Urinary bladder (tissue), 4 donors: Measurements from ENCODE around the gene BRPF1. TPM values are rescaled to one million over a fixed set of nuclear protein-coding genes. Genes with fewer than 3 reads are reported as not detected.
A peak's percentile ranks its signal among the peaks of the same experiment; 100 is the strongest.

Source experiments
- DNase-seq: peaks from one replicate; pipeline ENCODE4 v3.0.0-alpha.2; 2015; ENCODE audit errors: extremely low spot score
- H3K27ac ChIP-seq: one replicate; pipeline ENCODE4 v1.5.1; 2013; ENCODE audit warnings: low read depth, mild to moderate bottlenecking, moderate library complexity
- H3K36me3 ChIP-seq: one replicate; pipeline ENCODE4 v1.6.1; 2013; ENCODE audit warnings: mild to moderate bottlenecking, moderate library complexity; ENCODE audit not compliant: insufficient read depth
- H3K4me1 ChIP-seq: one replicate; pipeline ENCODE4 v1.6.1; 2013; ENCODE audit warnings: mild to moderate bottlenecking, moderate library complexity; ENCODE audit not compliant: insufficient read depth
- H3K4me3 ChIP-seq: one replicate; pipeline ENCODE4 v1.5.1; 2013; ENCODE audit warnings: low read depth, low read length
- WGBS: extraction: QIAGEN DNeasy Blood & Tissue Kit; methylation state at CpG from one replicate; pipeline ENCODE4 v1.1.7; 2013; 5-methylcytosine and 5-hydroxymethylcytosine counted together
- polyA plus RNA-seq: library from polyadenylated mRNA; stranded (reverse); fragments of 200-250 nt; gene quantifications from one replicate; pipeline ENCODE4 v1.2.3, GENCODE V29; 2013
- total RNA-seq: library from RNA; depleted of rRNA; stranded (reverse); fragments of >200 nt; gene quantifications from one replicate; pipeline ENCODE4 v1.2.3, GENCODE V29; 2014
- donor health status: healthy with polysubstance abuse.
- donor health status: healthy.

BRPF1 gene
- total and polyA plus RNA-seq, 2 donors, result 11.0 to 13.8 TPM

DNA sequence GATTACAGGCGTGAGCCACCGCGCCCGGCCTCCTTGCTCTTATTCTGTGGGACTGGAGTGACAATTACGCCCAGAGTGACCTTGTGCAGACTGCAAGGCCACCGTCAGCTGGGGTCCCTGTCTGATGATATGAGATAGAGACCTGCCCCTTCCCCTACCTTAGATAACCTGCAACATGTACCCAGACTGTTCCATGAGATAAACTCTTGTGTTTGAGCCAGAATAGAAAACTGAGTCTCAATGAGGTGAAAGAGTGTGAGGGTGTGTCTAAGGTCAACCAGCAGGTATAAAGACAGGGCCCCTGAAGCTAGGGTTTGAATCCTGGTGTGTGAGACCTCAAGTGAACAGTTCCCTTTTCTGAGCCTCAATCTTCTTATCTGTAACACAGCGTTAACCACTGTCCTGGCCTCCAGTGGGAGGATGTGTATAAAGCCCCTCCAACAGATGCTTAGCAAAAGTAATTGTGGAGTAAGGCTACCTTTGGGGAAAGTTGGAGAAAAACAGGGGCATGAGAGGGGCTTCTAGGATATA, 54.7 kb downstream of the BRPF1 start:
- Histone ChIP-seq H3K4me1 (no peaks in the 10 kb centered on the region), H3K27ac (no peak overlapping the region), H3K36me3 (peaks cover 7% of the 10 kb centered on the region), H3K4me3 (no peak overlapping the region)
- WGBS, result 89% methylated on average over 7 of the region's 7 CpGs
- DNase-seq, result no peak

DNA sequence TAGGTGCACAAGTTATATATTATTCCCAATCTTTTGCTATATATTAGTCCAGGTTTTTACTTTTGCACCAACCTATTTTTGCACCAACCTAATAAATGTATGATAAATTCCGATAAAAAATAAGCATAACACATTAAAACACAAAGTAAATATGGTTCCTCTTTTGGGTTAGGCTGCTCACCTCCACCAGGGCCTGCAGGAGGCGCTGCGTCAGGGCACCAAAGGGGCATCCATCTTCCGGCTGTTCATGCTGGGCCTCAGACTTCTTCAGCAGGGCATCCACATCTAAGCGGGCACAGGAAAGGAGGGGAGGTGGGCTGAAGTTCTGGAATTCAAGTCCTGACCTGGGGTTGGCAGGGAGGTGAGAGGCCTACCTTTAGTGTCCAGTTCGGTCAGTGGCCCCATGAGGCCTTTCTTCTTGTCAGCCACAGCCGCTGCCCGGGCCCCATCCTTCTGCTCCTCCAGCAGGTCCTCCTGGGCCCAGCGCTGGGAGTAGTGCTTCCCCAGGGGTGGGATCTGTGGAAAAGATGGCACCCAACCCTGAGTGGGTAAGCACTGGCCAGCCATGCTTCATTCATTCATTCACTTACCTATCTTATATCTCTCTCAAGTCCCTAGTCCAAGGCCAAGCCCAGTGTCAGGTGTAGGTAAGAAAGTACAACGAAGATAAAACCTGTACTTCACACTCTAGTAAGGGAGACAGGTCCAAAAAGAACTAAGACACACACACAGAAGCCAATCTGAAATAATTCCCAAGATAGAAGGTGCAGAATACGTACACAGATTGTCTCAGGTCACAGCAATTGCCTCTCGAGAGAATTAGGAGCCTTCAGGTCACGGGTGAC, 55.5 kb downstream of the BRPF1 start:
- Histone ChIP-seq H3K4me3 (no peak overlapping the region), H3K27ac (no peak overlapping the region), H3K36me3 (peaks cover 7% of the 10 kb centered on the region), H3K4me1 (no peaks in the 10 kb centered on the region)
- WGBS, result 93% methylated on average over 13 of the region's 13 CpGs
- DNase-seq, result no peak

DNA sequence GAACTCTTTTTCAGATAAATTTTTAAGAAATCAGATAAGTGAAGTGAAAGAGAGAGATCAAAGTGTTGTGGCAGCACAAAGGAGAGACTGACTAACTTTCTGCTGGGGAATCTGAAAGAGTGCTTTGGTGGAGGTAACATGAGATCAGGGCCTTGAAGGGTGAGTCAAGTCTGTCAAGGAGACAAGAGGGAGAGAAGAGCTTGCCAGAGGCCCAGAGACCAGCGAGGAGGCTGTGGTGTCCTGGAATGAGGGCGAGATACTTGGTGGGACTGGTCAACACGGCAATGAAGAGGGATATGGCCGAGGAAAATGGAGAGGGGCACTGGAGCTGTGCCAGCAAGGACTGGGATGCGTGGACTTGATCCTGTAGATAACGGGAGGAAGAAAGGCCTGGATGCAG, 56.2 kb downstream of the BRPF1 start:
- no peak for DNase-seq

DNA sequence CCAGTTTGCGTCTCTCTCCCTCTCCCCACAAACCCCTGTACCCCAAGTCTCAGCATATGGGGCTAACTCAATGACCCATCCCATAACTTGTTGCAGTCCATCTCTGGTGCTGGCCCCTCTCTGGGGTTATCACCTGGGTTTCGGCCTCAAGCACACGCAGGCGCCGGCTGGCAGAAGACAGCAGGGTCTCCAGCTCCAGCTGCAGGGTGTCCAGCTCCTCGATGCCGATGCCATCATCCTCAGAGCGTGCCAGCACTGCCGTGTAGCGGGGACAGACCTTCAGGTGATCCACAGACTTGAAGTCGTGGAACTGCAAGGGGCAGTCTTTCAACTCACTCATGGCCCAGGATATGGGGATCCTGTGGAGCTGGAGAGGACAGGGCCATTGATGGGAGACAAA, 59.6 kb downstream of the BRPF1 start:
- Histone ChIP-seq H3K36me3 (peaks cover 5% of the 10 kb centered on the region), H3K4me1 (no peaks in the 10 kb centered on the region), H3K27ac (no peak overlapping the region), H3K4me3 (no peak overlapping the region)
- 86% methylated on average over 11 of the region's 11 CpGs for WGBS
- DNase-seq, result no peak

More for the DNA sequence above, 56.2 kb downstream of the BRPF1 start:
- Histone ChIP-seq H3K27ac (no peak overlapping the region), H3K4me3 (no peak overlapping the region), H3K36me3 (peaks cover 7% of the 10 kb centered on the region), H3K4me1 (no peaks in the 10 kb centered on the region)
- 82% methylated on average over 6 of the region's 6 CpGs for WGBS

DNA sequence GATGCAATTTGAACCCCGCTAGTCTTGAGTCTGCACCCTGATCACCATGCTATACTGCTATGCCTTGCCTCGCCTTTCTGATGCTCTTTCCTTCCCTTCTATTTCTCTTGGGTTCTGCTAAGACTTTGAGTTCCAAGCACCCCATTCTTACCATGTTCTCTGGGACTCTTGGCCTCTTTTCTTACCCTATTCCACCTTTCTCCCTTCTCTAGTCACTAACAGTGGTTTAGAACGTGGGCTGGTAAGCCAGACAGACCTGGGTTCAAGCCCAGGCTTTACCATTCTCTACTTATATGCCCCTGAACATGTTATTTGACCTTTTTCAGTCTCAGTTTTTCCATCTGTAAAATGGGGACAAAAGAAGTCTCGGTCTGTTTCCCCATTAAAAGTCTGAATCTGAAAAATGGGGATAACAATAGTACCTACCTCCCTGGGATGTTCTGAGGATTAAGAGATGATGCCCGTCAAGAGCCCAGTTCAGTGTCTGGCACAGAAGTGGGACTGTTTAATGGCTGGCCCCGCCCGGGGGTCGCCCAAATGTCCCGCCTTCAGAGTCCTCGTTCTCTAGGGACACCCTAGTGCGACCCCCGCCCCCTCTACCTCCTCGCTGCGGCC, 60.4 kb downstream of the BRPF1 start:
- H3K4me3 ChIP-seq, result peak overlapping the region; percentile 96
- peaks cover 5% of the 10 kb centered on the region for H3K36me3 ChIP-seq
- no peak for DNase-seq
- 14% methylated on average over 14 of the region's 14 CpGs for WGBS
- no peaks in the 10 kb centered on the region for H3K4me1 ChIP-seq
- peak overlapping the region; percentile 96 for H3K27ac ChIP-seq

DNA sequence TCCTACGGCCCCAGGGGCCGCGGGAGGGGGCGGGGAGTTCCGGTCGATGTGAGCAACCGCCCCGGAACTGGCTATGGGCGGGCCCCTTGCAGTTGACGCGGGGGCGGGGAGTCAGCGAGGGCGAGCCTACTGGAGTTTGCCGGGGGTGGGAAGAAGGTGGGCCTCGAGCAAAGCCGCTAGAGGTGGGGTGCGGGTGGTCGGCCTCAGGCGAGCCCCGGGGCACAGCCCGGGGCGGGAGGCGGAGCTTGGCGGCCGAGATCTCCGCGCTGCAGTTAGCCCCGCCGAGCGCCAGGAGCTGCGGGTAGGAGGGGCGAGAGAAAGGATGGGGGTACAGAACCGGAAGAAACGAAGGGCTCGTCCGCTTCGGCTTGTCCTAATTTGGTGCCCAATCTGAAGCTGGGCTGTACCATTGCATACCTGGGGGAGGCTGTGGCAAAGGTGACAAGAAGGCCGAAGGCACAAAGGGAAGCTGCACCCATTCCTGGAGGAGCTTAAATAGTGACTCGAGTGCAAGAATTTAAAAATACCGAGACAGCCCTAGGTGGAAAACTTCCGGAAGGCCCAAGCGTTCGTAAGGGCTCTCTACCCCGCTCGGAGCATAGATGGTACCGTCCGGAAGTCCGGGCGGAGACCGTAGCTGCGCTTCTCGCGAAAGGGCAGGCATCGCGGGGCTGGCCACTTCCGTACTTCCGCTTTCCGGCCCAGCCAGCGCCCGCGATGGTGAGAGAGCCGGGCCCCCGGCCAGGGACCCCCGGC, 61.0 kb downstream of the BRPF1 start, which contains the start of the genes ARPC4 and TADA3:
Gene ARPC4, plus strand, starts transcription at position 678 of the 756 bp plus-strand sequence. Its CDS starts 40 bp downstream, at position 718.
Gene TADA3, minus strand, starts transcription at position 69 of the 756 bp plus-strand sequence. CDS start 1,007 bp downstream, outside the sequence.
- under 1% methylated on average over 65 of the region's 65 CpGs for WGBS
- Histone ChIP-seq H3K4me1 (no peaks in the 10 kb centered on the region), H3K4me3 (peak within 1 kb of the TSS; percentile 96), H3K27ac (peak within 1 kb of the TSS; percentile 96), H3K36me3 (peaks cover 2% of the 10 kb centered on the region)
- DNase-seq, result peak; percentile 91

DNA sequence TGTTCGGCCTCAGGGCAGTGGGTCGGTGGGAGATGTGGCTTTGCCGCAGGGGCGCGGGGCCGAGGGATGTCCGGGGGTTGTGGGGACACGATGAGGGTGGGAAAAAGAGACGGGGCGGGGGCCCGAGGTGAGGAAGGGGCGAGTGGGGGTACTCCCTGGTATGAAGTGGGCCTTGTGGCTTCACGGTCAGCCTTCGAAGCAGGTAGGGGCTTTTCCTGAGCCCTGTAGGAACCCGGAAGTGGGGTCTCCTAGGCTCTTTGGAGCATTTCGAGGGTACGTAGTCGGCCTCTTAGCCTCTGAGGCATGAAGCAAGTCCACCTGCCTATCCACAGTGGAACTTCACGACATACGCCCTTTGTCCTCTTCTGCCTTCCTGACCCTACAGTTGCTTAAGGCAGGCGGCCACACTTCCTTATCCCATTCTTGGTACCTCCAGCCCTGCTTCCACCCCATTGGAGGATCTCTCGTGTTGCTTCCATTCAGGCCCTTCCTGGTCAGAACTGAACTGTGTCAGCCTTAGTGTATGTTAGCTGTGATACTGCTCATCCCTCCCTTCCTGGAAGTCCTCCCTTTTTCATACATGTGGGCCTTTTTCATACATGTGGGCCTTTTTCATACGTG, 61.7 kb downstream of the BRPF1 start:
- peaks cover 1% of the 10 kb centered on the region for H3K36me3 ChIP-seq
- WGBS, result 2% methylated on average over 23 of the region's 23 CpGs

DNA sequence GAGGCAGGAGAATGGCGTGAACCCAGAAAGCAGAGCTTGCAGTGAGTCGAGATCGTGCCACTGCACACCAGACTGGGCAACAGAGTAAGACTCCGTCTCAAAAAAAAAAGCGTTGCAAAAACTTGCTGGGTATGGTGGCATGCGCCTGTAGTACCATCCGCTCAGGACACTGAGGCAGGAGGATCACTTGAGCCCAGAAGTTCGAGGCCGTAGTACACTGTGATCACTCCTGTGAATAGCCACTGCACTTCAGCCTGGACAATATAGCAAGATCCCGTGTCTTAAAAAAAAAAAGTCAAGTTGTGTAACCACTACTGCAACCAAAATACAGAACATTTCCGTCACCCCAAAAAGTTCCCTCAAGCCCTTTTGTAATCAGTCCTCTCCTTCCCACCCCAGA, 62.9 kb downstream of the BRPF1 start:
- Histone ChIP-seq H3K27ac (no peak overlapping the region), H3K4me3 (no peak overlapping the region), H3K36me3 (peaks cover 1% of the 10 kb centered on the region), H3K4me1 (no peaks in the 10 kb centered on the region)
- WGBS, result 95% methylated on average over 11 of the region's 11 CpGs
- DNase-seq, result no peak

More for the DNA sequence above, 61.7 kb downstream of the BRPF1 start:
- Histone ChIP-seq H3K27ac (peak overlapping the region; percentile 93), H3K4me1 (no peaks in the 10 kb centered on the region), H3K4me3 (peak overlapping the region; percentile 96)
- DNase-seq, result no peak

DNA sequence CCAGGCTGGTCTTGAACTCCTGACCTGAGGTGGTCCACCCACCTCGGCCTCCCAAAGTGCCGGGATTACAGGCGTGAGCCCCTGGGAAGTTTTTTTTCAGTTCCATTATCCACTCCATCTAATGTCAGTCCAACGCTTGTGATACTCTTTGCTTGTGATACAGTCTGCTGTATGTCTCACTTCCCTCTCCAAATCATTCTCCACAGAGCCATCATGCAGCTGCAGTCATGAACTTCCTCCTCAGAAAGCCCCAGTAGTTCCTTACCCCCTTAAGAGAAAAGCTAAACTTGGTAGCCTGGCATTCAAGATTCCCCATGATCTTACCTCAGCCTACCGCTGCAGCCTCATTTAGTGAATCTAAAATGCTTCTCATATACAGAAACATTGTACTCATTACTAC, 63.7 kb downstream of the BRPF1 start:
- 78% methylated on average over 5 of the region's 5 CpGs for WGBS
- no peak overlapping the region for H3K27ac ChIP-seq
- H3K4me3 ChIP-seq, result no peak overlapping the region
- DNase-seq, result no peak
- no peaks in the 10 kb centered on the region for H3K4me1 ChIP-seq
- peaks cover 3% of the 10 kb centered on the region for H3K36me3 ChIP-seq

DNA sequence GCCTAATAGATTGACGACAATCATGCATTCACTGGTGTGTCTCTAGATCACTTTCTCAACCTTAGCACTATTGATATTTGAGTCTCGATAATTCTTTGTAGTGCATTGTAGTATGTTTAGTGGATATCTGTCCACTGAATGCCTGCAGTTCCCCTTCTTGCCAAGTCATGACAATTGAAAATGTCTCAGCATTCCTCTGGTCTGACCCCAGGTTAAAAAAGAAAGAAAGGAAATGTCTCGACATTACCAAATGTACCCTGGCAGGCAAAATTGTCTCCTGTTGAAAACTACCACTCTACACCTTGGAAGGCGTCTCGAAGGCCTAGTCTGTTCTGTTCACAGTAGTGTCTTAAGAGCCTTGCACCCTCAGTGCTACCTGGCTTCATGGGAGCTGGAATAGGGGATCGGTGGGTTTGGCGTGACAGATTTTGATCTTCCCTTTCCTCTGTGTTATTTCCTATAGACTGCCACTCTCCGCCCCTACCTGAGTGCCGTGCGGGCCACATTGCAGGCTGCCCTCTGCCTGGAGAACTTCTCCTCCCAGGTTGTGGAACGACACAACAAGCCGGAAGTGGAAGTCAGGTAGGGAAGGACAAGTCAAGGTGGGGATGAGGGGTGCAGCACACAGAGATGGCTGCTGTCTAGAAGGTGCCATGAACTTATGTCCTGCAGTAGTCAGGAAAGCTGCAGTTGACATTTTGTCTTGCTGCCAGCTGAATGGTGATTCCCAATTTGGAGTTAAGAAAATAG, 65.8 kb downstream of the BRPF1 start:
- no peak overlapping the region for H3K27ac ChIP-seq

More for the DNA sequence above, 65.8 kb downstream of the BRPF1 start:
- Histone ChIP-seq H3K36me3 (peaks cover 6% of the 10 kb centered on the region), H3K4me1 (no peaks in the 10 kb centered on the region), H3K4me3 (no peak overlapping the region)
- 92% methylated on average over 12 of the region's 12 CpGs for WGBS
- no peak for DNase-seq
